Peyer's patch (tissue), 4 donors: ENCODE data around the gene HDAC4.

Experiments
- CTCF ChIP-seq, 6 experiments: fragments of 450-650 bp in 4 of 6; fragments of 200-600 bp in 2 of 6; sonication (generic) in 1 of 6; IDR thresholded peaks; one replicate each; pipeline ENCODE4 v1.5.1; 2017 to 2019; ENCODE audit warnings: antibody characterized with exemption in 6 of 6, mild to moderate bottlenecking in 3 of 6, moderate library complexity in 1 of 6
- POLR2A ChIP-seq, 2 donors: fragments of 450-650 bp; IDR thresholded peaks; one replicate each; pipeline ENCODE4 v1.5.1; 2017; ENCODE audit warnings: antibody characterized with exemption in 2 of 2, mild to moderate bottlenecking in 2 of 2, moderate library complexity in 2 of 2

- no peak for TF ChIP-seq CTCF (IDR thresholded peaks at IDR 0.05)
- no peak for TF ChIP-seq POLR2A (IDR thresholded peaks at IDR 0.05)
Measured at GRCh38 chr2:239279508-239280295, 121.1 kb downstream of the HDAC4 start.
